GM12878 (cell line): ENCODE measurements around the gene RCOR2.

Source experiments
- CTCF ChIP-seq, 3 experiments: IDR thresholded peaks in 2 of 3; conservative IDR thresholded peaks in 1 of 3; 2 replicates each; pipeline ENCODE4 v1.5.1; 2011; ENCODE audit warnings: low read depth in 3 of 3, low read length in 3 of 3, mild to moderate bottlenecking in 3 of 3, control low read depth in 2 of 3, moderate library complexity in 2 of 3, inconsistent platforms in 1 of 3, mixed read lengths in 1 of 3; ENCODE audit not compliant: control insufficient read depth in 2 of 3, insufficient read depth in 1 of 3; ENCODE audit errors: extremely low read depth in 1 of 3
- RCOR1 ChIP-seq: conservative IDR thresholded peaks from 2 replicates; pipeline ENCODE4 v1.6.1; 2012; ENCODE audit warnings: low read depth, low read length, improper control_type of control experiment

- TF ChIP-seq CTCF (IDR thresholded peaks at IDR 0.05 in 2 of 3, conservative IDR thresholded peaks at IDR 0.05 in 1 of 3; ENCODE audit: control insufficient read depth in 2 of 3, extremely low read depth in 1 of 3, insufficient read depth in 1 of 3, low read depth in 3 of 3, low read length in 3 of 3) (no peak), RCOR1 (no peak)
Observed at GRCh38 chr11:63931045-63931444, 14.1 kb upstream of the RCOR2 start.
